RWPE2 (cell line): ENCODE measurements around the gene LNPEP.

ENCODE experiments used
- ATAC-seq: fragments of 200-7000 bp; cut with Tn5 transposase; 3 replicates; pipeline ENCODE4 v1.9.1; 2021; ENCODE audit warnings: low read depth
- DNase-seq: peaks from one replicate; pipeline ENCODE4 v3.0.0-alpha.2; 2020; ENCODE audit warnings: low spot score
- H3K27ac ChIP-seq: fragments of 450-650 bp; 2 replicates; pipeline ENCODE4 v1.5.1; 2017; ENCODE audit warnings: mild to moderate bottlenecking; ENCODE audit not compliant: poor library complexity, severe bottlenecking
- H3K27me3 ChIP-seq: fragments of 250-450 bp; sonication (Bioruptor Pico); 2 replicates; pipeline ENCODE4 v1.5.1; 2021; ENCODE audit warnings: mild to moderate bottlenecking, moderate library complexity; ENCODE audit not compliant: insufficient read depth, poor library complexity, severe bottlenecking
- H3K36me3 ChIP-seq: fragments of 250-450 bp; sonication (Bioruptor Pico); 2 replicates; pipeline ENCODE4 v1.5.1; 2020; ENCODE audit warnings: low read depth, mild to moderate bottlenecking, moderate library complexity
- H3K4me1 ChIP-seq: fragments of 250-450 bp; sonication (Bioruptor Pico); 2 replicates; pipeline ENCODE4 v1.5.1; 2021; ENCODE audit warnings: mild to moderate bottlenecking, moderate library complexity; ENCODE audit not compliant: insufficient read depth, poor library complexity, severe bottlenecking
- H3K4me3 ChIP-seq: fragments of 250-450 bp; sonication (Bioruptor Pico); 2 replicates; pipeline ENCODE4 v1.5.1; 2021; ENCODE audit warnings: mild to moderate bottlenecking, moderate library complexity; ENCODE audit not compliant: severe bottlenecking
- H3K9me3 ChIP-seq: fragments of 250-450 bp; sonication (Bioruptor Pico); 2 replicates; pipeline ENCODE4 v1.5.1; 2021; ENCODE audit warnings: mild to moderate bottlenecking, moderate library complexity; ENCODE audit not compliant: severe bottlenecking
- TF ChIP-seq, protein P1 (sequence below): fragments of 450-650 bp; IDR thresholded peaks from one replicate; pipeline ENCODE4 v1.5.1; 2017; ENCODE audit warnings: mild to moderate bottlenecking, moderate library complexity; ENCODE audit not compliant: poor library complexity, severe bottlenecking

Gene LNPEP

DNA sequence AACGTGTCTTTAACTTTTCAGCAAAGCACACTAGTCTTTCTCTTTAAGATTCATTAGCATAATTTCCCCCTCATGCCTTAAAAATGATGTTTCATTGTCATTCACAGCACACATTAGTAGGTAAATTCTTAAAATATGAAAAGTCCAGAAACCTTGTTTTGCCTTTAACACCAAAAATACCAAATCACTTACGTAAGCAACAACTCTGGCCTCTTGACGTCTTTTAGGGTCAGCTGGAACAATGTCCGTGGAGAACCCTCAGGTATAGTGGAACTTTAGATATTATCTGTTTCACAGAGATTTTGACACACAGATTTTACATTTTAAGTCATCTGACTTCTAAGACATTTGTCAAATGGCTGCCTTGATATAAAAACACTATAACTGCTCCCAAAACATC is 30.9 kb downstream of the LNPEP start:
- H3K4me3 ChIP-seq = no peak overlapping the region
- ATAC-seq = no peak
- H3K27me3 ChIP-seq = no peaks in the 10 kb centered on the region
- H3K9me3 ChIP-seq = no peaks in the 10 kb centered on the region
- TF ChIP-seq, protein P1, sequence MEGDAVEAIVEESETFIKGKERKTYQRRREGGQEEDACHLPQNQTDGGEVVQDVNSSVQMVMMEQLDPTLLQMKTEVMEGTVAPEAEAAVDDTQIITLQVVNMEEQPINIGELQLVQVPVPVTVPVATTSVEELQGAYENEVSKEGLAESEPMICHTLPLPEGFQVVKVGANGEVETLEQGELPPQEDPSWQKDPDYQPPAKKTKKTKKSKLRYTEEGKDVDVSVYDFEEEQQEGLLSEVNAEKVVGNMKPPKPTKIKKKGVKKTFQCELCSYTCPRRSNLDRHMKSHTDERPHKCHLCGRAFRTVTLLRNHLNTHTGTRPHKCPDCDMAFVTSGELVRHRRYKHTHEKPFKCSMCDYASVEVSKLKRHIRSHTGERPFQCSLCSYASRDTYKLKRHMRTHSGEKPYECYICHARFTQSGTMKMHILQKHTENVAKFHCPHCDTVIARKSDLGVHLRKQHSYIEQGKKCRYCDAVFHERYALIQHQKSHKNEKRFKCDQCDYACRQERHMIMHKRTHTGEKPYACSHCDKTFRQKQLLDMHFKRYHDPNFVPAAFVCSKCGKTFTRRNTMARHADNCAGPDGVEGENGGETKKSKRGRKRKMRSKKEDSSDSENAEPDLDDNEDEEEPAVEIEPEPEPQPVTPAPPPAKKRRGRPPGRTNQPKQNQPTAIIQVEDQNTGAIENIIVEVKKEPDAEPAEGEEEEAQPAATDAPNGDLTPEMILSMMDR = no peak
- no peak for DNase-seq
- H3K4me1 ChIP-seq = peaks cover 16% of the 10 kb centered on the region
- H3K36me3 ChIP-seq = 0 out of 2 replicates have a peak, but pooled peaks cover 3% of the 10 kb centered on the region
- no peak overlapping the region for H3K27ac ChIP-seq

DNA sequence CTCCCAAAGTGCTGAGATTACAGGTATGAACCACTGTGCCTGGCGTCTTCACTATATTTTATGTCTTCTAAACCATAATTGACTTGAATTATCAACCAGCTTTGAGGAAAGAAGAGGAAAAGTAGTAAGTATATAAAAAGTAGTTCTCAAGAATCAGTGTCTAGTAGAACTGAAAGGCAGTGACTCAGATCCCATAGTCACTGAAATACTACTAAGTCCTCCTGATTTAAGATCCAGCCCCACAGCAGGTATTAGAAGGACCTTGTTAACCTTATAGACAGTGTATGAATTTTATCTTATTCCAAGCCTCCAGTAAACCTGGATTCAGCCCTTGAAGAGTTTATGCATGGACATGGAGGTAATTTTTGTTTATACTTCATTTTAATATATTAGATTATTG is 31.5 kb downstream of the LNPEP start:
- Histone ChIP-seq H3K9me3 (no peaks in the 10 kb centered on the region), H3K4me1 (peaks cover 16% of the 10 kb centered on the region), H3K36me3 (0 out of 2 replicates have a peak, but pooled peaks cover 3% of the 10 kb centered on the region), H3K4me3 (no peak overlapping the region), H3K27me3 (no peaks in the 10 kb centered on the region), H3K27ac (peak overlapping the region; percentile 1)
- DNase-seq (no peak), ATAC-seq (peak; percentile 52; the same call in 2 of the 3 replicates)
- TF ChIP-seq, protein P1 = no peak

DNA sequence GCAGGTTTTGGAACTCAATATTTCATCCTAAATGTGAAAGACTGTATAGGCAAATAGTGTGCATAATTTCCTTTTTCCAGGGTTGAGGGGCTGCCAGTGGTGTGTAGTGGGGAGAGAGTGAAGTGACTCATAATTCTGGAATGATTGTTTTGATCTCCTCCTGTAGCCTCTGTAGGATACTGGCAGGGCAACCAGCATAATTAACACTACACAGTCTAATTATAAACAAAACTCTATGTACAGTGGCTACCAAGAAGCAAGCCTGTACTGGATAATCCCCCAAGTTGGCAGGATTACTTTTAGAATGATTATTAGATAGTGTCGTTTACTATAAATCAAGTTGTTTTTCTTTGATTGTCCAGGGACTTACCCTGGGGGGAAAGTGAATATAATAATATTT is 32.2 kb downstream of the LNPEP start:
- peaks cover 16% of the 10 kb centered on the region for H3K4me1 ChIP-seq

DNA sequence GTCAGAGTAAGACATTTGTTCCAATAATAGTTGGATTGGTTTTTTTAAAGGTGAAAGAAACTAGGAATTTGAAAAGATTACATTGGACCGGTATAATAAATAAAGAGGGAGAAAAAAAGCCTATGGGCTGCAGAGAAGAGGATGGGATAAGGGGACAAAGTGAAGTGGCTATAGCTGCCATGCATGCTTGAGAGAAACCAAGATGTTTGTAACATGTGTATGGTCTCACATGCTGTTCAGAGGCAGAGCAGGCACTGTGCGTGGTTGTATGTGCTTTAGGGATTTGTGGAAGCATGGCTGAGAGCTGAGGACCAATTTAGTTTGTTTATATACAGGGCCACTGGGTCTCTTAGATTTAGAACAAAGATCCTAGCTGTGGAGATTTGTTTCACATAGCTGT is 32.7 kb downstream of the LNPEP start:
- ATAC-seq = no peak
- H3K4me3 ChIP-seq = no peak overlapping the region
- TF ChIP-seq, protein P1 = no peak
- peaks cover 16% of the 10 kb centered on the region for H3K4me1 ChIP-seq
- peak overlapping the region; percentile 1 for H3K27ac ChIP-seq
- DNase-seq = no peak
- H3K36me3 ChIP-seq = 0 out of 2 replicates have a peak, but pooled peaks cover 3% of the 10 kb centered on the region
- no peaks in the 10 kb centered on the region for H3K9me3 ChIP-seq
- H3K27me3 ChIP-seq = no peaks in the 10 kb centered on the region

More for the DNA sequence above, 32.2 kb downstream of the LNPEP start:
- H3K4me3 ChIP-seq = no peak overlapping the region
- TF ChIP-seq, protein P1 = no peak
- H3K9me3 ChIP-seq = no peaks in the 10 kb centered on the region
- DNase-seq = no peak
- no peaks in the 10 kb centered on the region for H3K27me3 ChIP-seq
- peak overlapping the region; percentile 1 for H3K27ac ChIP-seq
- ATAC-seq = peak; percentile 97
- 0 out of 2 replicates have a peak, but pooled peaks cover 3% of the 10 kb centered on the region for H3K36me3 ChIP-seq

DNA sequence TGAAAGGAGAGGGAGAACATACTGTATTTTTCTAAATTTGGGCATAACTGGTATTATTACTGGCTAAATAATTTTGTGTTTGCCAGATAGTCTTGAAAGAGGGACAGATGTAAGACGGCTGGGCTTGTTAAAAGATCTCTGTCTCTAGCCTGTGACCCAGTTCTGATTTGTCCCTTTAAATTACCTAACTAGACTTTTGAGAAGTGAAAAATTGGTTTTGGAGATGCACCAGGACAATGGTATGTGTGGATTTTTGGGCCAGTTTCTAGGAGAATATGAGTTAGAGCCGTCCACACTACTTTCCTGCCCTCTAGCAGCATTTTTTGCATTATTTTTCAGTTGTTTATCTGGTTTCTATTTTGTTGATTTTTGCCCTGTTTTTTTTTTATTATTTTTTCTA is 33.5 kb downstream of the LNPEP start:
- TF ChIP-seq, protein P1 = no peak
- no peak overlapping the region for H3K4me3 ChIP-seq
- peaks cover 16% of the 10 kb centered on the region for H3K4me1 ChIP-seq
- 0 out of 2 replicates have a peak, but pooled peaks cover 3% of the 10 kb centered on the region for H3K36me3 ChIP-seq
- H3K9me3 ChIP-seq = no peaks in the 10 kb centered on the region
- no peaks in the 10 kb centered on the region for H3K27me3 ChIP-seq
- ATAC-seq (no peak), DNase-seq (no peak)
- no peak overlapping the region for H3K27ac ChIP-seq
